GM21423 (cell line): ENCODE results near the gene NUTF2.
A peak's percentile ranks its signal among the peaks of the same experiment; 100 is the strongest.
"Not testable (repeated sequence)": the region's sequence is repeated elsewhere in the genome, so short reads cannot be mapped to it uniquely, and the experiment has no call there.

Experiments used
- ATAC-seq: cut with Tn5 transposase; IDR thresholded peaks from one replicate; pipeline ENCODE4 v1.9.1; 2021; ENCODE audit warnings: mild to moderate bottlenecking, moderate library complexity; ENCODE audit not compliant: unreplicated experiment

The NUTF2 gene

GRCh38 chr16:67883146-67883871 is 36.6 kb downstream of the NUTF2 start:
- ATAC-seq, result no peak

GRCh38 chr16:67883872-67884261 is 37.1 kb downstream of the NUTF2 start:
- no peak for ATAC-seq

GRCh38 chr16:67884684-67885083 is 38.0 kb downstream of the NUTF2 start, which contains the start of gene NRN1L:
Gene NRN1L, plus strand, starts transcription at chr16:67884885. Its CDS starts 19 bp downstream, at chr16:67884904.
- ATAC-seq, result no peak

GRCh38 chr16:67885545-67885944 is 38.8 kb downstream of the NUTF2 start:
- ATAC-seq, result no peak

- ATAC-seq, result no peak
Observed at GRCh38 chr16:67885976-67886375, 39.2 kb downstream of the NUTF2 start.

GRCh38 chr16:67886387-67886786 is 39.7 kb downstream of the NUTF2 start:
- ATAC-seq, result no peak

GRCh38 chr16:67888331-67888730 is 41.6 kb downstream of the NUTF2 start:
- ATAC-seq, result no peak

- ATAC-seq, result no peak
Observed at GRCh38 chr16:67892375-67892774, 45.6 kb downstream of the NUTF2 start.

- ATAC-seq, result peak; percentile 93
Observed at GRCh38 chr16:67892899-67893742, 46.4 kb downstream of the NUTF2 start, which contains the start of gene PSKH1. Gene PSKH1, plus strand, starts transcription at chr16:67893254. Its CDS starts 15,496 bp downstream, at chr16:67908750.

GRCh38 chr16:67893743-67894399 is 47.1 kb downstream of the NUTF2 start:
- ATAC-seq, result no peak

GRCh38 chr16:67897231-67897630 is 50.5 kb downstream of the NUTF2 start:
- ATAC-seq, result no peak

GRCh38 chr16:67901734-67902133 is 55.0 kb downstream of the NUTF2 start:
- no peak for ATAC-seq

GRCh38 chr16:67902831-67903230 is 56.1 kb downstream of the NUTF2 start:
- no peak for ATAC-seq

- ATAC-seq, result no peak
Observed at GRCh38 chr16:67907397-67908180, 60.9 kb downstream of the NUTF2 start.

- no peak for ATAC-seq
Observed at GRCh38 chr16:67909056-67909742, 62.5 kb downstream of the NUTF2 start.

GRCh38 chr16:67910158-67910557 is 63.4 kb downstream of the NUTF2 start:
- no peak for ATAC-seq

GRCh38 chr16:67914758-67915495 is 68.2 kb downstream of the NUTF2 start:
- ATAC-seq, result no peak

GRCh38 chr16:67915496-67915769 is 68.7 kb downstream of the NUTF2 start:
- ATAC-seq, result not testable (repeated sequence)

GRCh38 chr16:67915831-67916723 is 69.3 kb downstream of the NUTF2 start:
- ATAC-seq, result no peak
